GM21717 (cell line): ENCODE results near the gene TXN2.
"Not testable (repeated sequence)": the region's sequence is repeated elsewhere in the genome, so short reads cannot be mapped to it uniquely, and the experiment has no call there.

Source experiments
- ATAC-seq: cut with Tn5 transposase; IDR thresholded peaks from one replicate; pipeline ENCODE4 v1.9.1; 2021; ENCODE audit warnings: mild to moderate bottlenecking, moderate library complexity; ENCODE audit not compliant: unreplicated experiment

TXN2 gene

GRCh38 chr22:36456464-36456845 is 25.0 kb downstream of the TXN2 start:
- no peak for ATAC-seq

DNA sequence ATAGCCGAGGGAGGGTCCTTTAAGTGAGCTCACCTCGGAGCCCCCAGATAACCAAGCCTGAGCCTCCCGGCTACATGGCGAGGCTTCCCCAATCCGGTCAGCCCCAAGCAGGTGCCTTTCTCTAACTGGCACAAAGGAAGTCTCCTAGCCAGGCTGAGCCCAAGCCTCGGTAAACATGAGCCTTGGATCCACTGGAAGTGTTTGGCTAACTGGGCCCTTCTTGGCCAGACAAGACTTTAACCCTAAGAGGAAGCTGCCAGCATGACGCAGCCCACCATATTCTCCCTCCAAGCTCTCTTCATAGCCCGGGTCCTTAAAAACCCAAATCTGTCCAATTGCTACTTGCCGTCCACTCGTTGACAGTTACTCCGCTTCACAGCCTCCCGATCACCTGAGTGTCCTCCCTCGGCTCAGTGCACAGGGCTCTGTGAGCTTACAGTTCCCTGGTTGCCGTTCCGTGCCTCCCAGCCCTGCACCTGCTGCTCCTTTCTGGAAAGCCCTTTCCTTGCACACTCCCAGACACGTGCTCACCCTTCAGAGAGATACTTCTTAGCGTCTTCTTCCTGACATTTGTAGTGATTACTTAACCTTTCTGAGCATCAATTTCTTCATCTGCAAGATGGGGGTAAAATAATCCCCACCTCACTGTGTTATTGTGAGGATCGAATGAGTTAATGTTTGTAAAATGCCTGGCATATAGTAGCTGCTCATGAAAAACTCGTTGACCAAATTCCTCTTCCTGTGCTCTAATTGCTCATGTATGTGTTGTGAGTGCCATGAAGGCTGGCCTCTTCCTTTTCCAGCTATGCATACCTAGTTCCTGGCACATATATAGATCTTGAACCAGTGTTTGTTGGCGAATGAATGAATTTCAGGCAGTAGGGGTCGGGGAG is 25.6 kb downstream of the TXN2 start:
- no peak for ATAC-seq

GRCh38 chr22:36454916-36455570 is 26.4 kb downstream of the TXN2 start:
- ATAC-seq, result peak; percentile 47

DNA sequence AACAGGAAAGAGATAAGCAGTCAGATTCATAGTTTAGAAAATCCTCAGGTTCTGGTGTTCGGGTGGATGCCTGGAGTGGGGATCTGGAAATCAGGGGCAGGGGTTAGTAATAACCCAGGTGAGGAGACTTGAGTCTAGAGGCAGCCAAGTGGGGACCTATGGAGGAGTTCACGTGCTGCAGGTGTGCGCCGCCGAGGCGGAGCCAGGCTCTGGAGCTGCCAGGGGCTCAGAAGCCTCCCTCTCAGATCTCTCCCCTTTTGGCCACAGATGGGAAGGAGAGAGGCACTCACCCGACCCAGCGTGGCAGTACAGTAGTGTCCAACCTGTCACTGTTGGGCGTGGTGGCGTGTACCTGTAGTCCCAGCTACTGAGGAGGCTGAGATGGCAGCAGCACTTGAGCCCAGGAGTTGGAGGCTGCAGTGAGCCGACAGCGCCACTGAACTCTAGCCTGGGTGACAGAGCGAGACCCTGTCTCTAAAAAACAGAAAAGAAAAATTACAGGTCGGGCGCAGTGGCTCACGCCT is 27.5 kb downstream of the TXN2 start:
- no peak for ATAC-seq

- not testable (repeated sequence) for ATAC-seq
Observed at GRCh38 chr22:36452978-36453607, 28.3 kb downstream of the TXN2 start.

DNA sequence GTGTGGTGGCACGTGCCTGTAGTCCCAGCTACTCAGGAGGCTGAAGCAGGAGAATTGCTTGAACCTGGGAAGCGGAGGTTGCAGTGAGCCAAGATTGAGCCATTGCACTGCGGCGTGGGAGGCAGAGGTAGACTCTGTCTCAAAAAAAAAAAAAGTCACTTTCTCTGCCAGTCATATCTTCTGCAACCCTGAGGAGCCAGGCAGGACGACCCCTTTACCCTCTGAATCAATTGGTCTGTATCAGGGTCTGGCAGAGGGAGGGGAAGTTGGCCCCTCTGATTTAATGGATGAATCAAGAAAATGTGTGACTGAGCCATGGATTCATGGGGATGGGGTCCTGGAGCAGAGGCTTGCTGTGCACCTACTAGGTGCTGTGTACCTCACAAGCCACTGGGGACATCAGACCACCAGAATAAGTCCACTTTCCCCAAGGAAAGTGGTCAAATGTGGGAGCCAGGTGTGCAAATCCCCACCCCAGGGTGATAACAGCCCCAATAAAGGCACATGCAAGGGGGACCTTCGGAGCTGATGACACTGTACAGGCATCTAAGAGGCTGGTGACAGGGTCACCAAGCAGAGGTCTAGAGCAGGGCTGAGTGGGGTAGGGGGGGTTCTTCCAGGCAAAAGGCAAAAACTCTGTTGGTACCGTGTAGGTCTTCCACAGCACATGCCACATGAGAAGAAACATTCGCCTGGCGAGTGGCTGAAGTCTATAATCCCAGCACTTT is 29.0 kb downstream of the TXN2 start:
- ATAC-seq, result no peak

GRCh38 chr22:36450923-36451322 is 30.5 kb downstream of the TXN2 start:
- ATAC-seq, result not testable (repeated sequence)

DNA sequence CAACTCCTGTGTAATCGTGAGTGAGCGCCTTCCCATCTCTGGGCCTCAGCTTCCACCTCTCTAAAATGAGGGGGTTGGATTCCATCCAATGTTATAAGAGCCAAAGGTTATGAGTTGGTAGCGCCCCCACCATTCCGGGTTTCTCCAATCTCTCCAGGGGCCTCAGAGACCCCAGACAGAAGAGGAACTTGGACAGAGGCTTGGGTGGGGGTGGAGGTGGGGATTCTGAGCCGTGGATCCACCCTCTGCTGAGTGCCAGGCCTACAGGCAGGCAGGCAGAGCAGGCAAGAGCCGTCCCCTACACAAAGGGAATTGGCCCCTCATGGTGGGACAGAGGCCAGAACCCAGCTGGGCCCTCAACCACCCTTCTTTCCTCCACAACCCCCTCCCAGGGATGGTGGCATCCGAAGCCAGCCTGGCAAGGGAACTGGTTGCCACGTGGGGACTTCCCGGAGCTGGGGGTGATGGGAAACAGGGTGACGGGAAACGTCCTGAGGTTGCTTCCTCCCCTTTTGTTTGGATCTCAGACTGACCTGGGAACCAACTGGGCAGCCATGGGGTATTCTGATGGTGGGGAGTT is 31.8 kb downstream of the TXN2 start:
- ATAC-seq, result no peak

DNA sequence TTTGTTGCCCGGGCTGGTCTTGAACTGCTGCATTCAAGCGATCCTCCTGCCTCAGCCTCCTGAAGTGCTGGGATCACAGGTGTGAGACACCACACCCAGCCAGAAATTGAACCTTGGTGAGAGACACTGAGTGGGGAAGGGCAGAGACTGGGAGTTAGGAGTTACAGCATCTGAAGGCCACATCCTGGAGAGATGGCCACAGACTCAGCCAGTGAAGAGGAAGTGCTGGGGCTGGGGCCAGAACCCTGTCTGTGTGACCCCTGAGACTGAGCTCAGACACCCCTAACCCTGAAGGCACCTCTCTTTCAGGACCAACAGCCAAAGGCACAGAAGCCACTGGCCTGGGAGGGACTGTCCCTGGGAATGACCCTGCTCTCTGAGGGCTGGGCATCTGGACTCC is 33.8 kb downstream of the TXN2 start:
- ATAC-seq, result no peak

GRCh38 chr22:36445158-36445668 is 36.2 kb downstream of the TXN2 start:
- ATAC-seq, result no peak

DNA sequence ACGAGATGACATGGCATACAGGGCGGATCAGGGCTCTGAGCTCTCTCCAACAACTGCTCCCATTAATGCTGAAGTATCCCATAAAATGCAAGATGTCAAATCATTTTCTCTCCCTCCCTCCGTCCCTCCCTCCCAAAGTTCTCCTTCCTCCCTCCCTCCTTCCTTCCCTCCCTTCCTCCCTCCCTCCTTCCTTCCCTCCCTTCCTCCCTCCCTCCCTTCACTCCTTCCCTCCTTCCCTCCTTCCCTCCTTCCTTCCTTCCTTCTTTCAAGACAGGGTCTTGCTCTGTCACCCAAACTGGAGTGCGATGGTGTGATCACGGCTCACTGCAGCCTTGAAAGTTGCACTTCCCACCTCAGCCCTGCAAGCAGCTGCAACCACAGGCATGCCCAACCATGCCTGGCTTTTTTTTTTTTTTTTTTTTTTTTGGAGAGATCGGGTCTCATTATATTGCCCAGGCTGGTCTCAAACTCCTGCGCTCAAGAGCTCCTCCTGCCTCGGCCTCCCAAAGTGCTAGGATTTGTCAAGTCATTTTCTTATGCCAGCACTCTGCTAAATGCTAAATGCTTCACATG is 38.2 kb downstream of the TXN2 start:
- ATAC-seq, result no peak

DNA sequence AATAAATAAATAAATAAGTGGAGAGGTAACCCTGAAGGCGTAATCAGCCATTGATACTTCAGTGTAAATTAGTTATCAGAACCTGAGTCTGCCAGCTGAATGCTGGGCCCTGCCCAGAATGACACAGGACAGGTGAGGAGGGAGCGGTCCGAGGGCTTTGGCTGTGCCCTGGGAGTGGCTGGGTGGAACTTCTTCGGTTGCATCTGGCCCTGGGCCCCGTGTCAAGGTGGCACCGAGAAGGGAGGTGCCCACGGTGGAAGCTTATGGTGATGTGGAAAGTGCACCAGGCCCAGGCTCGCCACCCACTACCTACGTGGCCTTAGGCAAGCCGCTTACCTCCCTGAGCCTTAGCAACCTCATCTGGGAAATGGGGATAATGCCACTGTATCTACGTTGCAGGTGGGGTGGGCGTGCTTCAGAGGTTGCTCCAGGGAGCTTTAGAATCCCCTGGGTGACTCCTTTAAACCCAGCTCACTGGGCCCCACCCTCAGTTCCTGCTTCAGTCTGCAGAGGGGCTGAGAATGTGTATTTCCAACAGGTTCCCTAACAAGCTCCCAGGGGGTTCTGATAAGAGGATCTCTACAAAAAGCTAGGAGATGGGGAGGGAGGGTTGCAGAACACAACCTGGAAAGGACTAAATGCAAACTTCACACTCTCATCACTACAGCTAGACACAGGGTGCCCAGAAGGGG is 38.8 kb downstream of the TXN2 start:
- no peak for ATAC-seq

DNA sequence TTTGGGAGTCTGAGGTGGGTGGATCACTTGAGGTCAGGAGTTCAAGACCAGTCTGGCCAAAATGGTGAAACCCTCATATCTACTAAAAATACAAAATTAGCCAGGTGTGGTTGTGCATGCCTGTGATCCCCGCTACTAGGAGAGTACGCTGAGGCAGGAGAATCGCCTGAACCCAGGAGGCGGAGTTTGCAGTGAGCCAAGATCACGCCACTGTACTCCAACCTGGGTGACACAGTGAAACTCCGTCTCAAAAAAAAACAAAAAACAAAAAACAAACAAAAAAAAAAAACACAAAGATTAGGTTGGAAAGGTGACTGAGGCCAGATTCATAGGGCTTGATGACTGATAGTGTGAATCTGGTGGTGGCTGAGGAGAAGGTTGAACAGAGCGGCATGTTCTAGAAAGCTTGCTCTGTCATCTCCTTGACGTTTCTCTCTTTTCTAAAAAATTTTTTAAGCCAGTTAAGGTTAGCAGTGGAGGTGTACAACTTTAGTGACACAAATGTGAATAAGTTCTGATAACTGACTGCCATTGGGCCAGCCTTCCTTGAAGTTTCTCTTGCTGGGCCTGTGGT is 40.9 kb downstream of the TXN2 start:
- ATAC-seq, result no peak

DNA sequence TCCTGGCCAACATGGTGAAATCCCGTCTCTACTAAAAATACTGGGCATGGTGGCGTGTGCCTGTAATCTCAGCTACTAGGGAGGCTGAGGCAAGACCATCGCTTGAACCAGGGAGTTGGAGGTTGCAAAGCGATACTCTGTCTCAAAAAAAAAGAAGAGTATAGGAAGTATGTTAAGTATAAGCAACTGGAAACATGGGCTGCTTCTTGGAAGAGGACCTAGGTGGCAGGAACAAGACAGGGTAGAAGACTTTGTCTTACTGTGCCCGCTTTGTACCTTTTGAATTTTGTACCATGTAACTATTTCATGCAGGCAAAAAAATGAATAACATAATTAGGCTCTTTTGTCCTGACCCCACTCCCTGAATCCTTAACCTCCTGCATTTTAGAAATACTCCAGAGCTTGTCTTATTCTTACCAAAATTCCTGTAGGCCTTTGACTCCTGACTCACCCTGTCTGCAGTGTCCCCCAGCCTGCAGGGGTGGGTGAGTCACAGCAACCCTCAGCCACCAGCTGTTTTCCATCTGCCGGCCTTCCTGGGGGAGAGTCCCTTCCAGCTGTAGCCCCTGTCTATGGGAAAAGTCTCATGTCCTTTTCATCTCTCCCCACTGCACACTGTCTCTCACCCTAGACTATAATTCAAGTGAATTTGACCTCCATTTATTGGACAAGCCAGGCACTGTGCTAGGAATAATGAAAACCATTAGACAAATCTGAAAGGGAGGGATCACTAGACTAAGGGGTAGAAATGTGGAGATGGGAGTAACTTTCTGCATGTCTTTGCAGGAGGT is 41.8 kb downstream of the TXN2 start:
- ATAC-seq, result no peak

DNA sequence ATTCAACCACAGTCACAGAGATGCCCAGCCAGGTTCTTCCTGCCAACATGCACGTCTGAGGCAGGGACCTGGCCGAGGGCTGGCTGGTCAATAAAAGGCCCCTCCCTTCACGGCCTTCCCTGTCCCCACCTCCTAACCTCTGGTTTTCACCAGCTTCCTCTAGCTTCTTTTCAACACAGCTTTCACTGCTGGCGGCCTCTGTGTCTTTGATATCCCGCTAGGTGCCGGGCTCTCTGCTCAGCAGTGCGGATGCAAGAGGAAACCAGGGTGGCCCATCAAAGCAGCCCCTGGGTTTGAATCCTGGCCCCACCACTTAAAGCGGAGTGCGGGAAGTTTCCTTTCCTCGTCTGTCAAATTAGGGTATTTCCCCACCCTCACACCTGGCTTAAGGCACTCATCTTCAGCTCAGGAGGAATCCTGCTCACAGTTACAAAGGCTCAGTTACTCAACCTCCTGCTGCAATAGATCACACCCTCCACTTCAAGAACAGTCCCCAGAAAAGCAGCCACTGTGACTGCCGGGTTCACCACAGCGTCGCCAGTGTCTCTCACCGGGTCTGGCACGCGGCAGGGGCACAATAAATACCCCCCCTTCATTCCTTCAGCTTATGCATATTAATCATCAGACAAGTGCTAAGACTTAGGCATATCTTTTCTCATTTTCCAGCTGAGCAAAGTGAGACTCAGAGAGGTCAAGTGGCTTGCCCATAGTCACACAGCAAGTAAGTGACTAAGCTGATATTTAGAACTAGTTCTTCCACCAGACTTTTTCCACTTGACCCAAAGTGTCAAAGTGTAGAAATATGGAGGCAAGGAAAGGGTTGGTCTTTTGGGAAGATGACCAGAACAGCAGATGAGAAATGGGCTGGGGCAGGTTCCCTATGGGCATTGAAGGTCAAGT is 45.7 kb downstream of the TXN2 start:
- ATAC-seq, result peak; percentile 45

- ATAC-seq, result no peak
Observed at GRCh38 chr22:36433318-36434231, 47.9 kb downstream of the TXN2 start.
